NCI-H345 treated with DMSO at 0.1 percent for 48 hours (cell line): ENCODE data around the gene TENT5C.
"Not testable (repeated sequence)": the region's sequence is repeated elsewhere in the genome, so short reads cannot be mapped to it uniquely, and the experiment has no call there.

Source experiments
- DNase-seq: peaks from one replicate; lab custom pipeline; 2025; ENCODE audit not compliant: unreplicated experiment; lab: John Stamatoyannopoulos, UW

The TENT5C gene

GRCh38 chr1:117605774-117606648 lies at the start of gene TENT5C:
Gene TENT5C, plus strand, starts transcription at chr1:117606048. Its CDS starts 16,821 bp downstream, at chr1:117622869.
- DNase-seq = peak; percentile 94

GRCh38 chr1:117556341-117556740 lies 49.5 kb upstream of the TENT5C start:
- DNase-seq = no peak

GRCh38 chr1:117556976-117557375 lies 48.9 kb upstream of the TENT5C start:
- DNase-seq = no peak

- not testable (repeated sequence) for DNase-seq
These were observed 47.4 kb upstream of the TENT5C start for GRCh38 chr1:117558451-117558850.

- DNase-seq = no peak
These were observed 46.7 kb upstream of the TENT5C start for GRCh38 chr1:117559139-117559538.

- DNase-seq = no peak
These were observed 45.9 kb upstream of the TENT5C start for GRCh38 chr1:117559985-117560384.

GRCh38 chr1:117561071-117561470 lies 44.8 kb upstream of the TENT5C start:
- DNase-seq = no peak

- DNase-seq = no peak
These were observed 44.3 kb upstream of the TENT5C start for GRCh38 chr1:117561551-117561950.

GRCh38 chr1:117562581-117563491 lies 43.0 kb upstream of the TENT5C start:
- DNase-seq = no peak

- no peak for DNase-seq
These were observed 42.4 kb upstream of the TENT5C start for GRCh38 chr1:117563492-117563875.

GRCh38 chr1:117564227-117565075 lies 41.4 kb upstream of the TENT5C start:
- DNase-seq = no peak

- DNase-seq = no peak
These were observed 40.7 kb upstream of the TENT5C start for GRCh38 chr1:117565076-117565556.

- DNase-seq = peak; percentile 36
These were observed 39.9 kb upstream of the TENT5C start for GRCh38 chr1:117565745-117566455.

GRCh38 chr1:117566556-117566955 lies 39.3 kb upstream of the TENT5C start:
- no peak for DNase-seq

- no peak for DNase-seq
These were observed 38.4 kb upstream of the TENT5C start for GRCh38 chr1:117567435-117567834.

- DNase-seq = no peak
These were observed 37.9 kb upstream of the TENT5C start for GRCh38 chr1:117567976-117568375.

GRCh38 chr1:117568999-117569398 lies 36.8 kb upstream of the TENT5C start:
- DNase-seq = no peak

- DNase-seq = no peak
These were observed 36.0 kb upstream of the TENT5C start for GRCh38 chr1:117569856-117570255.

- no peak for DNase-seq
These were observed 34.8 kb upstream of the TENT5C start for GRCh38 chr1:117570988-117571409.

- no peak for DNase-seq
These were observed 34.4 kb upstream of the TENT5C start for GRCh38 chr1:117571496-117571895.
